Measurements from ENCODE around the gene C6orf136. TPM values are rescaled to one million over a fixed set of nuclear protein-coding genes. Genes with fewer than 3 reads are reported as not detected.

C6orf136 gene
- total and polyA plus RNA-seq, 5 donors = 37.9 to 53.0 (median 46.3) TPM

- 93% methylated on average over 13 of the region's 13 CpGs for WGBS
- DNase-seq = no peak
- H3K9me3 ChIP-seq (ENCODE audit: control insufficient read depth, low read length) = no peaks in the 10 kb centered on the region
- no peak overlapping the region for H3K27ac ChIP-seq (ENCODE audit: low read length)
- H3K4me1 ChIP-seq (ENCODE audit: control insufficient read depth, insufficient read depth, low read length) = no peaks in the 10 kb centered on the region
- intact Hi-C loops (cut with DNase I) = loop anchor here in 1 of 4 donors (5.0 to 10.0 kb wide), 2 partner anchors 62 to 119 kb away; partner anchors contain the start of gene HLA-E
- ATAC-seq = no peak
- no peaks in the 10 kb centered on the region for H3K27me3 ChIP-seq (ENCODE audit: control insufficient read depth, insufficient read depth)
- H3K4me3 ChIP-seq (ENCODE audit: low read length) = no peak overlapping the region
These were observed 43.0 kb upstream of the C6orf136 start for GRCh38 chr6:30603961-30604360.

GRCh38 chr6:30610065-30610464, 36.9 kb upstream of the C6orf136 start:
- no peak overlapping the region for H3K27ac ChIP-seq (ENCODE audit: low read length)
- H3K27me3 ChIP-seq (ENCODE audit: control insufficient read depth, insufficient read depth) = no peaks in the 10 kb centered on the region
- intact Hi-C loops (cut with DNase I) = no loop called here
- H3K4me3 ChIP-seq (ENCODE audit: low read length) = no peak overlapping the region
- H3K9me3 ChIP-seq (ENCODE audit: control insufficient read depth, low read length) = no peaks in the 10 kb centered on the region
- DNase-seq (no peak), ATAC-seq (no peak)
- H3K4me1 ChIP-seq (ENCODE audit: control insufficient read depth, insufficient read depth, low read length) = peaks cover 6% of the 10 kb centered on the region
- 78% methylated on average over 4 of the region's 4 CpGs for WGBS

DNA sequence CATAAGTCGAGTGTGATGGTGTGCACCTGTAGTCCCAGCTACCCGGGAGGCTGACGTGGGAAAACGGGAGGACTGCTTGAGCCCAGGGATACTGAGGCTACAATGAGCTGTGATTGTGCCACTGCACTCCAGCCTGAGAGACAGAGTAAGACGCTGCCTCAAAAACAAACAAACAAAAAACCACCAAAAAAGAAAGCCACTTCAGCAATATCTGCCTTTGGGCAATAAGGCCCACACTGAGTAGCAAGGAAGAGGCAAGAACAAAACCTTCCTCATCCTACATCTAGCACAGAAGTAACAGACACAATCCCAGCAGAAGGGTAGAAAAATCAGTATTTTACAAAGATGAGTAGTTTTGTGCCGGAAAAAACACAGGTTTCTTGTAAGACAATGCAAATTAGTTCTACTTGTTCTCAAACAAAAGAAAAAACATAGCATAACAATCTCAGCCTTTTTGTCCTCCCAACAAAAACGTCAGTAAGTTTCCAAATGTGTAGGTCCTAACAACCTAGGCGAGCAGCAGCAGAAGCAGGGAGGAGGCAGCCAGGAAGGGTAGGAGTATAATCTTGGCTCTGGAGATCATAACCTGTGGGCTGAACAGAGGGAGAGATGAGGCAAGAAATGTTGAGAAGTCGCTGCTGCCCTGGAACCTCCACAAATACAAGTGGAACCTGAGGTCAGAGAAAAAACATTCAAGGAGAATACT, 35.6 kb upstream of the C6orf136 start:
- Histone ChIP-seq H3K27ac (ENCODE audit: low read length) (no peak overlapping the region), H3K9me3 (ENCODE audit: control insufficient read depth, low read length) (no peaks in the 10 kb centered on the region), H3K27me3 (ENCODE audit: control insufficient read depth, insufficient read depth) (no peaks in the 10 kb centered on the region), H3K4me3 (ENCODE audit: low read length) (no peak overlapping the region), H3K4me1 (ENCODE audit: control insufficient read depth, insufficient read depth, low read length) (peaks cover 6% of the 10 kb centered on the region)
- DNase-seq = peak in 1 of 3 donors; percentile 7
- intact Hi-C loops (cut with DNase I) = no loop called here
- no peak for ATAC-seq
- 76% methylated on average over 9 of the region's 9 CpGs for WGBS

- 54% methylated on average over 2 of the region's 2 CpGs for WGBS
- Histone ChIP-seq H3K4me1 (ENCODE audit: control insufficient read depth, insufficient read depth, low read length) (peaks cover 6% of the 10 kb centered on the region), H3K27ac (ENCODE audit: low read length) (no peak overlapping the region), H3K4me3 (ENCODE audit: low read length) (no peak overlapping the region), H3K9me3 (ENCODE audit: control insufficient read depth, low read length) (no peaks in the 10 kb centered on the region), H3K27me3 (ENCODE audit: control insufficient read depth, insufficient read depth) (no peaks in the 10 kb centered on the region)
- DNase-seq = no peak
- no peak for ATAC-seq
- intact Hi-C loops (cut with DNase I) = no loop called here
These were observed 35.1 kb upstream of the C6orf136 start for GRCh38 chr6:30611856-30612194.

DNA sequence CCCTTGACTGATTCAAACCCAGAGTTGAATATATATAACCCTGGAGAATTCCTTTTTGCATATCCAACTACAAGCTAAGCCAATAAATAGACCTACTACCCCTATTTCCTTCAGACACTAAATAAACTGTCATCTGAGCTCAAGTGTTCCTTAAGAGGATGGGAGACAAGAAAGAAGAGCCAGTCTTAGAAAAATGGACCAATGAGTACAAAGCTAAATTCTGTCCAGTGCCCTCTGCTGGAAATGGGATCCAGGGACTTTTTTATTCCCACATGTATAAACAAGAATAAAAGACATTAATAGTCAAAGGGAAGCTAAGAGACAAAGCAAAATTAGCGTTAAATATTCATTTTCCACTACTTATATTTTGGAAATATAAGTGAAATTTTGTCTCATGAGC, 34.7 kb upstream of the C6orf136 start:
- 71% methylated on average over 1 of the region's 1 CpG for WGBS
- Histone ChIP-seq H3K9me3 (ENCODE audit: control insufficient read depth, low read length) (no peaks in the 10 kb centered on the region), H3K27me3 (ENCODE audit: control insufficient read depth, insufficient read depth) (no peaks in the 10 kb centered on the region), H3K4me3 (ENCODE audit: low read length) (no peak overlapping the region), H3K4me1 (ENCODE audit: control insufficient read depth, insufficient read depth, low read length) (peaks cover 6% of the 10 kb centered on the region), H3K27ac (ENCODE audit: low read length) (no peak overlapping the region)
- DNase-seq (no peak), ATAC-seq (no peak)
- intact Hi-C loops (cut with DNase I) = no loop called here

GRCh38 chr6:30612687-30613248, 34.2 kb upstream of the C6orf136 start:
- 57% methylated on average over 6 of the region's 6 CpGs for WGBS
- no peak for ATAC-seq
- H3K27me3 ChIP-seq (ENCODE audit: control insufficient read depth, insufficient read depth) = no peaks in the 10 kb centered on the region
- H3K4me3 ChIP-seq (ENCODE audit: low read length) = no peak overlapping the region
- peaks cover 6% of the 10 kb centered on the region for H3K4me1 ChIP-seq (ENCODE audit: control insufficient read depth, insufficient read depth, low read length)
- peak in 1 of 3 donors; percentile 10 for DNase-seq
- no peak overlapping the region for H3K27ac ChIP-seq (ENCODE audit: low read length)
- no peaks in the 10 kb centered on the region for H3K9me3 ChIP-seq (ENCODE audit: control insufficient read depth, low read length)
- intact Hi-C loops (cut with DNase I) = no loop called here

- no peak overlapping the region for H3K4me3 ChIP-seq (ENCODE audit: low read length)
- no peaks in the 10 kb centered on the region for H3K27me3 ChIP-seq (ENCODE audit: control insufficient read depth, insufficient read depth)
- intact Hi-C loops (cut with DNase I) = no loop called here
- peak overlapping the region; percentile 8 for H3K27ac ChIP-seq (ENCODE audit: low read length)
- no peaks in the 10 kb centered on the region for H3K9me3 ChIP-seq (ENCODE audit: control insufficient read depth, low read length)
- ATAC-seq (no peak), DNase-seq (peak in 1 of 3 donors; percentile 3)
- peaks cover 6% of the 10 kb centered on the region for H3K4me1 ChIP-seq (ENCODE audit: control insufficient read depth, insufficient read depth, low read length)
These were observed 33.5 kb upstream of the C6orf136 start for GRCh38 chr6:30613251-30614043.

- intact Hi-C loops (cut with DNase I) = no loop called here
- ATAC-seq (no peak), DNase-seq (peak in 1 of 3 donors; percentile 21)
- 21% methylated on average over 8 of the region's 8 CpGs for WGBS
- Histone ChIP-seq H3K4me1 (ENCODE audit: control insufficient read depth, insufficient read depth, low read length) (peaks cover 6% of the 10 kb centered on the region), H3K27me3 (ENCODE audit: control insufficient read depth, insufficient read depth) (no peaks in the 10 kb centered on the region), H3K4me3 (ENCODE audit: low read length) (peak overlapping the region; percentile 99), H3K9me3 (ENCODE audit: control insufficient read depth, low read length) (no peaks in the 10 kb centered on the region), H3K27ac (ENCODE audit: low read length) (peak overlapping the region; percentile 88)
These were observed 32.7 kb upstream of the C6orf136 start for GRCh38 chr6:30614044-30614842.

GRCh38 chr6:30614843-30615218, 32.1 kb upstream of the C6orf136 start:
- Histone ChIP-seq H3K9me3 (ENCODE audit: control insufficient read depth, low read length) (no peaks in the 10 kb centered on the region), H3K27me3 (ENCODE audit: control insufficient read depth, insufficient read depth) (no peaks in the 10 kb centered on the region), H3K27ac (ENCODE audit: low read length) (peak overlapping the region; percentile 88), H3K4me3 (ENCODE audit: low read length) (peak overlapping the region; percentile 99), H3K4me1 (ENCODE audit: control insufficient read depth, insufficient read depth, low read length) (peaks cover 6% of the 10 kb centered on the region)
- DNase-seq = peak; percentile 83 to 88 (median 84)
- intact Hi-C loops (cut with DNase I) = no loop called here
- under 1% methylated on average over 6 of the region's 6 CpGs for WGBS
- peak; percentile 80 to 86 for ATAC-seq

GRCh38 chr6:30615219-30615957, 31.5 kb upstream of the C6orf136 start:
- no peaks in the 10 kb centered on the region for H3K27me3 ChIP-seq (ENCODE audit: control insufficient read depth, insufficient read depth)
- under 1% methylated on average over 10 of the region's 10 CpGs for WGBS
- H3K27ac ChIP-seq (ENCODE audit: low read length) = peak overlapping the region; percentile 100
- ATAC-seq = peak in 1 of 2 donors; percentile 5
- no peaks in the 10 kb centered on the region for H3K9me3 ChIP-seq (ENCODE audit: control insufficient read depth, low read length)
- peak in 1 of 3 donors; percentile 30 for DNase-seq
- peaks cover 6% of the 10 kb centered on the region for H3K4me1 ChIP-seq (ENCODE audit: control insufficient read depth, insufficient read depth, low read length)
- peak overlapping the region; percentile 99 for H3K4me3 ChIP-seq (ENCODE audit: low read length)
- intact Hi-C loops (cut with DNase I) = no loop called here

Measured in right cardiac atrium (tissue), 5 donors.